ENCODE measurements around the gene C14orf180. TPM values are rescaled to one million over a fixed set of nuclear protein-coding genes. Genes with fewer than 3 reads are reported as not detected.

Gene C14orf180
- total RNA-seq, 1 experiment from 2014 or later: not detected

GRCh38 chr14:104602315-104602932, 22.9 kb downstream of the C14orf180 start:
- no peaks in the 10 kb centered on the region for H3K36me3 Mint-ChIP-seq
- CTCF ChIA-PET: no interaction called here
- H3K4me1 Mint-ChIP-seq: peaks cover 10% of the 10 kb centered on the region
- H3K27me3 Mint-ChIP-seq (ENCODE audit: low read depth): peaks cover 34% of the 10 kb centered on the region
- no peak for DNase-seq (ENCODE audit: low spot score)
- H3K9me3 Mint-ChIP-seq: no peaks in the 10 kb centered on the region
- H3K4me3 Mint-ChIP-seq: no peak overlapping the region
- H3K27ac Mint-ChIP-seq: no peak overlapping the region
- POLR2A ChIA-PET: no interaction called here
- TF ChIP-seq E2F4 (CRISPR knock-in tag; IDR thresholded peaks at IDR 0.05; ENCODE audit: borderline replicate concordance, low read depth): no peak
- no peak for TF ChIP-seq IRF2 (CRISPR knock-in tag; IDR thresholded peaks at IDR 0.05; ENCODE audit: borderline replicate concordance, low read depth)
- TF ChIP-seq TEAD4 (CRISPR knock-in tag; IDR thresholded peaks at IDR 0.05): no peak
- TF ChIP-seq NR1H2 (CRISPR knock-in tag; IDR thresholded peaks at IDR 0.05): no peak
- no peak for TF ChIP-seq HMGXB4 (CRISPR knock-in tag; IDR thresholded peaks at IDR 0.05)
- TF ChIP-seq STAT6 (CRISPR knock-in tag; conservative IDR thresholded peaks at IDR 0.05; ENCODE audit: low read depth): no peak
- no peak for TF ChIP-seq SOX15 (CRISPR knock-in tag; IDR thresholded peaks at IDR 0.05)
- TF ChIP-seq SMAD4 (CRISPR knock-in tag; IDR thresholded peaks at IDR 0.05): no peak
- TF ChIP-seq GRHL2 (CRISPR knock-in tag; IDR thresholded peaks at IDR 0.05; ENCODE audit: insufficient replicate concordance, severe bottlenecking): no peak
- TF ChIP-seq TEAD1 (CRISPR knock-in tag; IDR thresholded peaks at IDR 0.05): no peak
- no peak for TF ChIP-seq ZNF281 (CRISPR knock-in tag; IDR thresholded peaks at IDR 0.05)
- TF ChIP-seq PRDM15 (CRISPR knock-in tag; IDR thresholded peaks at IDR 0.05): no peak
- no peak for TF ChIP-seq USF2 (CRISPR knock-in tag; IDR thresholded peaks at IDR 0.05)
- TF ChIP-seq RORB (CRISPR knock-in tag; IDR thresholded peaks at IDR 0.05): no peak
- TF ChIP-seq NFATC4 (CRISPR knock-in tag; IDR thresholded peaks at IDR 0.05): no peak
- no peak for TF ChIP-seq NR2C2 (CRISPR knock-in tag; IDR thresholded peaks at IDR 0.05)
- no peak for ATAC-seq
